Trophoblast cell (in vitro differentiated cells and primary cell): ENCODE measurements around the gene CBL.

Source experiments
- DNase-seq, 2 donors: peaks; one replicate each; pipeline ENCODE4 v3.0.0-alpha.2; 2016
- H2AFZ ChIP-seq: 2 replicates; pipeline ENCODE4 v1.6.1; 2013; ENCODE audit warnings: low read length, moderate library complexity, mild to moderate bottlenecking; ENCODE audit not compliant: insufficient read depth, poor library complexity
- H2AK5ac ChIP-seq: 2 replicates; pipeline ENCODE4 v1.6.1; 2013; ENCODE audit warnings: mild to moderate bottlenecking, low read length
- H2BK120ac ChIP-seq: 2 replicates; pipeline ENCODE4 v1.6.1; 2013; ENCODE audit warnings: low read length, mild to moderate bottlenecking, moderate library complexity; ENCODE audit not compliant: insufficient read depth, poor library complexity
- H2BK12ac ChIP-seq: 2 replicates; pipeline ENCODE4 v1.6.1; 2013; ENCODE audit warnings: mild to moderate bottlenecking, low read length, moderate library complexity
- H2BK5ac ChIP-seq: 2 replicates; pipeline ENCODE4 v1.6.1; 2013; ENCODE audit warnings: low read length, low read depth, moderate library complexity, mild to moderate bottlenecking; ENCODE audit not compliant: poor library complexity
- H3K14ac ChIP-seq: 2 replicates; pipeline ENCODE4 v1.6.1; 2013; ENCODE audit warnings: mild to moderate bottlenecking, low read length
- H3K18ac ChIP-seq: 2 replicates; pipeline ENCODE4 v1.6.1; 2013; ENCODE audit warnings: mild to moderate bottlenecking, low read length
- H3K23ac ChIP-seq: 2 replicates; pipeline ENCODE4 v1.6.1; 2013; ENCODE audit warnings: low read length
- H3K27ac ChIP-seq: 2 replicates; pipeline ENCODE4 v1.5.1; 2013; ENCODE audit warnings: low read depth, mild to moderate bottlenecking, inconsistent platforms, low read length, moderate library complexity
- H3K27me3 ChIP-seq: 2 replicates; pipeline ENCODE4 v1.6.1; 2013; ENCODE audit warnings: inconsistent platforms, mild to moderate bottlenecking, low read length, moderate library complexity; ENCODE audit not compliant: insufficient read depth
- H3K36me3 ChIP-seq, 2 experiments: 1 replicate in 1 of 2; 2 replicates in 1 of 2; pipeline ENCODE4 v1.6.1; 2013; ENCODE audit warnings: low read length in 2 of 2, mild to moderate bottlenecking in 2 of 2, moderate library complexity in 1 of 2; ENCODE audit not compliant: insufficient read depth in 2 of 2, control insufficient read depth in 1 of 2
- H3K4ac ChIP-seq: 2 replicates; pipeline ENCODE4 v1.6.1; 2013; ENCODE audit warnings: low read depth, mild to moderate bottlenecking, low read length, moderate library complexity
- H3K4me1 ChIP-seq, 2 experiments: 1 replicate in 1 of 2; 2 replicates in 1 of 2; pipeline ENCODE4 v1.6.1; 2013; ENCODE audit warnings: low read length in 2 of 2, mild to moderate bottlenecking in 2 of 2, moderate library complexity in 1 of 2; ENCODE audit not compliant: insufficient read depth in 2 of 2, control insufficient read depth in 1 of 2
- H3K4me2 ChIP-seq: 2 replicates; pipeline ENCODE4 v1.6.1; 2013; ENCODE audit warnings: inconsistent platforms, mild to moderate bottlenecking, low read length, moderate library complexity
- H3K4me3 ChIP-seq: 2 replicates; pipeline ENCODE4 v1.5.1; 2013; ENCODE audit warnings: mild to moderate bottlenecking, low read depth, low read length, inconsistent platforms
- H3K79me1 ChIP-seq: one replicate; pipeline ENCODE4 v1.6.1; 2013; ENCODE audit warnings: low read length
- H3K79me2 ChIP-seq: 2 replicates; pipeline ENCODE4 v1.6.1; 2013; ENCODE audit warnings: low read length, mild to moderate bottlenecking; ENCODE audit not compliant: control insufficient read depth, insufficient read depth, poor library complexity
- H3K9ac ChIP-seq: 2 replicates; pipeline ENCODE4 v1.6.1; 2013; ENCODE audit warnings: mild to moderate bottlenecking, low read length
- H3K9me3 ChIP-seq: 2 replicates; pipeline ENCODE4 v1.6.1; 2013; ENCODE audit warnings: low read depth, mild to moderate bottlenecking, control low read depth, inconsistent platforms, low read length; ENCODE audit not compliant: insufficient read depth
- H4K12ac ChIP-seq: 2 replicates; pipeline ENCODE4 v1.6.1; 2013; ENCODE audit warnings: low read depth, mild to moderate bottlenecking, low read length, moderate library complexity
- H4K8ac ChIP-seq: 2 replicates; pipeline ENCODE4 v1.6.1; 2013; ENCODE audit warnings: low read depth, mild to moderate bottlenecking, low read length, moderate library complexity
- H4K91ac ChIP-seq: one replicate; pipeline ENCODE4 v1.6.1; 2013; ENCODE audit warnings: low read depth, mild to moderate bottlenecking, low read length, moderate library complexity
- WGBS: extraction: QIAGEN DNeasy Blood & Tissue Kit; methylation state at CpG from one replicate; pipeline ENCODE4 v1.1.7; 2013; ENCODE audit warnings: missing lambda C conversion rate; ENCODE audit not compliant: insufficient read length, insufficient coverage; ENCODE audit errors: extremely low coverage; 5-methylcytosine and 5-hydroxymethylcytosine counted together

CBL gene

DNA sequence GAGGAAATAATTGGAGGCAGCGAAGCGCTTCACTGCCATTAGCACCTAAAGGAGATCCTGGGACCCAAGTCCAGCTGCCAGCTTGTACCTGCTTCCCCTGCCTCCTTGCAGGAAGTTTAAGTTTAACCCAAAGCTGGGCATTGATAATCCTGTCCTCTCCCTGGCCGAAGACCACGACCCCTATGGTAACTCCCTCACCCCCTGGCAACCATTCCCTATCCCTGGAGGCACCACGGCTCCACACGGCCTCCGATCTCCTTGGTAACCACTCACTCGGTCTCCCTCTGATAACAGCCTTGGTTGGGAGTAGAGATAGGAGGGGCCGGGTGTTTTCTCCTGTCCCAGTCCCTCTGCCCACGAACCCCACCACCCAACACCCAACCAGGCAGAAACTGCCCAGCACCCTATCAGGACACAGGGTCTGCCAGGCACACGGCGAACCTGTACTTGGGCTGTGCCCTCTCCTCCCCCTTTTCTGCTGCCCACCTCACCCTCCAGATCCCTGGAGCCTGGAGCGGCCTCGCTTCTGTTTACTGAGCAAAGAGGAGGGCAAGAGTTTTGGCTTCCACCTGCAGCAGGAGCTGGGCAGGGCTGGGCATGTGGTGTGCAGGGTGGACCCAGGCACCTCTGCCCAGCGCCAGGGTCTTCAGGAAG is 20.0 kb upstream of the CBL start:
- Histone ChIP-seq H4K91ac (no peak overlapping the region), H3K4me2 (no peak overlapping the region), H3K9me3 (peaks cover 6% of the 10 kb centered on the region), H3K36me3 (no peaks in the 10 kb centered on the region), H3K79me2 (no peaks in the 10 kb centered on the region), H2BK12ac (no peak overlapping the region), H2BK5ac (no peak overlapping the region), H3K23ac (no peak overlapping the region), H4K12ac (no peak overlapping the region), H2BK120ac (no peak overlapping the region), H3K4me3 (no peak overlapping the region), H2AK5ac (no peak overlapping the region), H3K14ac (no peak overlapping the region), H2AFZ (no peak overlapping the region), H3K4ac (no peak overlapping the region), H3K27ac (no peak overlapping the region), H3K18ac (no peak overlapping the region), H3K79me1 (no peaks in the 10 kb centered on the region), H3K9ac (no peak overlapping the region), H3K27me3 (no peaks in the 10 kb centered on the region), H3K4me1 (no peaks in the 10 kb centered on the region), H4K8ac (no peak overlapping the region)
- no peak for DNase-seq
- no CpG with 5 or more reads among the region's 15 CpGs for WGBS

GRCh38 chr11:119187123-119187892 is 18.8 kb upstream of the CBL start:
- Histone ChIP-seq H3K4ac (no peak overlapping the region), H3K14ac (no peak overlapping the region), H3K9me3 (peaks cover 3% of the 10 kb centered on the region), H2AFZ (no peak overlapping the region), H3K23ac (no peak overlapping the region), H2BK12ac (no peak overlapping the region), H3K4me3 (no peak overlapping the region), H4K91ac (no peak overlapping the region), H3K27ac (no peak overlapping the region), H3K27me3 (no peaks in the 10 kb centered on the region), H3K9ac (no peak overlapping the region), H3K36me3 (no peaks in the 10 kb centered on the region), H3K4me2 (no peak overlapping the region), H4K8ac (no peak overlapping the region), H3K4me1 (no peaks in the 10 kb centered on the region), H2BK5ac (no peak overlapping the region), H3K18ac (no peak overlapping the region), H2AK5ac (no peak overlapping the region), H2BK120ac (no peak overlapping the region), H3K79me1 (no peaks in the 10 kb centered on the region), H3K79me2 (no peaks in the 10 kb centered on the region), H4K12ac (no peak overlapping the region)
- no peak for DNase-seq
- WGBS = no CpG with 5 or more reads among the region's 21 CpGs

GRCh38 chr11:119188067-119188466 is 18.1 kb upstream of the CBL start:
- Histone ChIP-seq H3K4me1 (no peaks in the 10 kb centered on the region), H3K36me3 (no peaks in the 10 kb centered on the region), H3K18ac (no peak overlapping the region), H2AFZ (no peak overlapping the region), H3K9me3 (peaks cover 3% of the 10 kb centered on the region), H4K8ac (no peak overlapping the region), H3K4ac (no peak overlapping the region), H3K23ac (no peak overlapping the region), H3K79me2 (no peaks in the 10 kb centered on the region), H4K12ac (no peak overlapping the region), H3K4me3 (no peak overlapping the region), H2BK12ac (no peak overlapping the region), H2BK120ac (no peak overlapping the region), H3K4me2 (no peak overlapping the region), H2BK5ac (no peak overlapping the region), H3K9ac (no peak overlapping the region), H3K27me3 (no peaks in the 10 kb centered on the region), H3K79me1 (no peaks in the 10 kb centered on the region), H4K91ac (no peak overlapping the region), H2AK5ac (no peak overlapping the region), H3K14ac (no peak overlapping the region), H3K27ac (no peak overlapping the region)
- DNase-seq = no peak
- WGBS = no CpG with 5 or more reads among the region's 11 CpGs

DNA sequence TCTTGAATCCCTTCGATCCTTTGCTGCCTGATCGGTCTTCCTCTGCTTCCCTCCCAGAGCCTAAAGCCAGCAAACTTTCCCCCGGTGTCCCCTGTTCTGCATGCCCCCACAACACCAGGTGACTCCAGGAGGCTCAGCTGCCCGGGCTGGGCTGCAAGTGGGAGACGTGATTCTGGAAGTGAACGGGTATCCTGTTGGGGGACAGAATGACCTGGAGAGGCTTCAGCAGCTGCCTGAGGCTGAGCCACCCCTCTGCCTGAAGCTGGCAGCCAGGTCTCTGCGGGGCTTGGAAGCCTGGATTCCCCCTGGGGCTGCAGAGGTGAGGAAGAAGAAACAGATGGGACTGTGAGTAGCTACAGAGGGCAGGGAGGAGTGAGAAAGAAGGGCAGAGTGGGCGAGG is 17.3 kb upstream of the CBL start:
- Histone ChIP-seq H3K27ac (no peak overlapping the region), H3K4me2 (no peak overlapping the region), H2AFZ (no peak overlapping the region), H2BK5ac (no peak overlapping the region), H4K91ac (no peak overlapping the region), H3K36me3 (no peaks in the 10 kb centered on the region), H3K4me3 (no peak overlapping the region), H3K79me2 (no peaks in the 10 kb centered on the region), H2AK5ac (no peak overlapping the region), H3K4me1 (no peaks in the 10 kb centered on the region), H3K18ac (no peak overlapping the region), H2BK12ac (no peak overlapping the region), H3K9me3 (peaks cover 3% of the 10 kb centered on the region), H4K8ac (no peak overlapping the region), H4K12ac (no peak overlapping the region), H3K27me3 (no peaks in the 10 kb centered on the region), H3K9ac (no peak overlapping the region), H3K23ac (no peak overlapping the region), H3K79me1 (no peaks in the 10 kb centered on the region), H3K4ac (no peak overlapping the region), H3K14ac (no peak overlapping the region), H2BK120ac (no peak overlapping the region)
- no peak for DNase-seq
- WGBS = no CpG with 5 or more reads among the region's 8 CpGs
